ENCODE measurements around the gene ITGBL1.

ITGBL1 gene

DNA sequence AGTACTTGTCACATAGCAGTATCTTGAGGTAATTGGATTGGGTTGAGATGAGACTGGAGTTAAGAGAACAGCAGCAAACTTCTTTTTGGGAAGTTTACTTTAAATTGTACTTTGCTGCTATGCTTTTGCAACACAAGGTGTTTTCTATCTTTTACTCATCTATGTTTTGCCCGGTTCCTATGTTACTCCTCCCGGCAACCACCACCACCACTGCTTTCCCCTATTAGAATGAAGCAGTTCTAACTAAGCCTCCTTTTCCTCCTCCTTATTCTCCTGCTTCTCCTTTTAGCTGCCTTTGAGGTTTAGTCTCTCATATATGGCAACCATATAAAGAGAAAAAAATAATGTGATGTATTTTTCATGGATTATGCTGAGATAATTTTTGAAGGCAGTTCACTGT, 233.5 kb downstream of the ITGBL1 start:
- TF ChIP-seq TAF1 (IDR thresholded peaks at IDR 0.05; ENCODE audit: borderline replicate concordance, low read depth, low read length) (no peak), POLR2AphosphoS5 (IDR thresholded peaks at IDR 0.05; ENCODE audit: low read depth, low read length) (no peak), POLR2A (IDR thresholded peaks at IDR 0.05; ENCODE audit: low read depth, low read length) (no peak)
- DNase-seq (ENCODE audit: insufficient read length) (no peak), FAIRE-seq (no peak)

DNA sequence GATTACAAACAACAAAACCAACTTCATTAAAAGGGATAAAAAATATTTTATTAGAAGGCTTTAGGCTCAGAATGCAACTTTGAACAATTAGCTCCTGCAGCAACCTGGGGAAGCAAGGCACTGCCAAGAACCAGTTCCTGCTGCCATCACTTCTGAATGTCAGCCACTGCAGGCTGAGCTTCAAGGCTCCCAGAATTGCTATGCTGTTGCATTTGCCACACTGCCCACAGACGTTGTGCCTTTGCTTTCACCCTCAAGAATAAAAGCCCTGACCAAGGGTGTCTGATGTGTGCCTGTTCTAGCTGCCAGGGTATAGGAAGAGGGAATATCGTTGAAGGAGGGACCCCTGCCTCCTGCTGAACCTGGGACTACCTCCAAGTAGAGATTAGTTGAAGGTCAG, 238.4 kb downstream of the ITGBL1 start:
- DNase-seq (ENCODE audit: insufficient read length): no peak
- TF ChIP-seq TAF1 (IDR thresholded peaks at IDR 0.05; ENCODE audit: borderline replicate concordance, low read depth, low read length): no peak
- TF ChIP-seq POLR2A (IDR thresholded peaks at IDR 0.05; ENCODE audit: low read depth, low read length): no peak
- TF ChIP-seq POLR2AphosphoS5 (IDR thresholded peaks at IDR 0.05; ENCODE audit: low read depth, low read length): no peak
- no peak for FAIRE-seq

DNA sequence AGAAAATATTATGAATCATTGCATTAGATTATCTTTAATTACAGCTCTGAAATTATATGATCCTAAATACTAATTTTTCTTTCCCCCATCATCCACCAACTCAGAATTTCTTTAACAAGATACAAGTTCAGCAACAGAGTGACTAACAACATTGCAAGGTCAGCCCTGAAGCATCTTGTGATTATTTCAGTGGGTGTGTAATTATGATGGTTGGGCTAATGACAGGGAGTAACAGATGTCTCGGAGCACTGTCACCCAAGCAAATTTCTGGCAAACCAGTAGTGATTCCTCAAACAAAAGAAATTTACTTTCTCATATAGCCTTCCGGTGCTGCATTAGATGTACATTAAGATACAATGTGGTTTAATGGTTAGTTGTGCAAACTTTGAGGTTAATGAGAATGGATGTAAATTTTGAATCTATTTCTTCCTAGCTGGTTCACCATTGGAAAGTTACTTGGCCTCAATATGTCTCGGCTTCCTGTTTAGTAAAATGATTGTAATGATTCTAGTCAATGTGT, 238.9 kb downstream of the ITGBL1 start:
- DNase-seq (ENCODE audit: insufficient read length): no peak
- TF ChIP-seq POLR2AphosphoS5 (IDR thresholded peaks at IDR 0.05; ENCODE audit: low read depth, low read length) (no peak), TAF1 (IDR thresholded peaks at IDR 0.05; ENCODE audit: borderline replicate concordance, low read depth, low read length) (no peak), POLR2A (IDR thresholded peaks at IDR 0.05; ENCODE audit: low read depth, low read length) (no peak)

GRCh38 chr13:101695870-101696516, 243.5 kb downstream of the ITGBL1 start:
- no peak for TF ChIP-seq POLR2A (IDR thresholded peaks at IDR 0.05; ENCODE audit: low read depth, low read length)
- TF ChIP-seq POLR2AphosphoS5 (IDR thresholded peaks at IDR 0.05; ENCODE audit: low read depth, low read length): no peak
- no peak for TF ChIP-seq TAF1 (IDR thresholded peaks at IDR 0.05; ENCODE audit: borderline replicate concordance, low read depth, low read length)
- DNase-seq (ENCODE audit: insufficient read length): no peak
- FAIRE-seq: no peak

More for the DNA sequence above, 238.9 kb downstream of the ITGBL1 start:
- no peak for FAIRE-seq

- DNase-seq (ENCODE audit: insufficient read length) (no peak), FAIRE-seq (no peak)
- TF ChIP-seq TAF1 (IDR thresholded peaks at IDR 0.05; ENCODE audit: borderline replicate concordance, low read depth, low read length) (no peak), POLR2A (IDR thresholded peaks at IDR 0.05; ENCODE audit: low read depth, low read length) (no peak), POLR2AphosphoS5 (IDR thresholded peaks at IDR 0.05; ENCODE audit: low read depth, low read length) (no peak)
Measured at GRCh38 chr13:101697745-101698144, 245.3 kb downstream of the ITGBL1 start.

GRCh38 chr13:101698400-101698799, 245.9 kb downstream of the ITGBL1 start:
- FAIRE-seq (no peak), DNase-seq (ENCODE audit: insufficient read length) (no peak)
- no peak for TF ChIP-seq POLR2A (IDR thresholded peaks at IDR 0.05; ENCODE audit: low read depth, low read length)
- TF ChIP-seq POLR2AphosphoS5 (IDR thresholded peaks at IDR 0.05; ENCODE audit: low read depth, low read length): no peak

DNA sequence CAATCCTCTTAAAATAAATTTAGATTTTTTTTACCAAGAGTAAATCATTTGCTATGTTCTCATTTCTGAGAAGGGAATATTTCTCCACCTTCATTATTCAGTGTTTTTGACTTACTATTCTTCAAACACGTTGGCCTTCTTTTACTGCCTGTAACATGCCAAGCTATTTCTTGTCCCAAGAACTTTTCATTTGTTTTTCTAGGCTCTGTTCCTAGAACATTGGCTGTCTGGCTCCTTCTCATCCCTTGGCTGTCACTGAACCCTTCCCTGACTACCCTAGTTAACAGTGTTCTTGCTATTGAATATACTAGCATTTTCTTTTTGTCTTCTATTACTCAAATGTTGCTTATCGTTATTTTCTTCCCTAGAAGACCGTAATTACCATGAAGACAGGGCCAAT, 248.1 kb downstream of the ITGBL1 start:
- no peak for TF ChIP-seq POLR2AphosphoS5 (IDR thresholded peaks at IDR 0.05; ENCODE audit: low read depth, low read length)
- TF ChIP-seq POLR2A (IDR thresholded peaks at IDR 0.05; ENCODE audit: low read depth, low read length): no peak
- TF ChIP-seq TAF1 (IDR thresholded peaks at IDR 0.05; ENCODE audit: borderline replicate concordance, low read depth, low read length): no peak
- no peak for DNase-seq (ENCODE audit: insufficient read length)

GRCh38 chr13:101703081-101703480, 250.6 kb downstream of the ITGBL1 start:
- no peak for FAIRE-seq
- no peak for DNase-seq (ENCODE audit: insufficient read length)
- TF ChIP-seq TAF1 (IDR thresholded peaks at IDR 0.05; ENCODE audit: borderline replicate concordance, low read depth, low read length) (no peak), POLR2A (IDR thresholded peaks at IDR 0.05; ENCODE audit: low read depth, low read length) (no peak), POLR2AphosphoS5 (IDR thresholded peaks at IDR 0.05; ENCODE audit: low read depth, low read length) (no peak)

More for the DNA sequence above, 248.1 kb downstream of the ITGBL1 start:
- FAIRE-seq: no peak

DNA sequence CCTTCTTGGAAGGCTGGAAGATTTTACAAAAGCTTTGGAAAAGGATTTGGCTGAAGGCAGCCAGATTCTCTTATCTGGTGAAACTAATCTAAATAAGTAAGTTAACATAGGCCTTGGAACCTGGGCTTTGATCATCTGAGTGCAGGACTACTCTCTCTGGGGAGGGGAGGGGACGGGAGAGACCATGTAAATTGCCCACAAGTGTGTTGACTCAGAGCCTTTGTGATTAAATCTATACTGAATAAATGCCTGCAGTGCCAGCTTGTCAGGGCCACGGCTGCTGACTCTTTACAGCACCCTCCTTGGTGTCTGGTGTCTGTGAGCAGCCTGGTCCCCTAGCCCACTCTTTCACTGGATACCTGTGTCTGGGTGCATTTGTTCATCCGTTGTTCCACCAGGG, 251.4 kb downstream of the ITGBL1 start:
- DNase-seq (ENCODE audit: insufficient read length): no peak
- FAIRE-seq: no peak
- TF ChIP-seq TAF1 (IDR thresholded peaks at IDR 0.05; ENCODE audit: borderline replicate concordance, low read depth, low read length) (no peak), POLR2AphosphoS5 (IDR thresholded peaks at IDR 0.05; ENCODE audit: low read depth, low read length) (no peak), POLR2A (IDR thresholded peaks at IDR 0.05; ENCODE audit: low read depth, low read length) (no peak)

- TF ChIP-seq POLR2AphosphoS5 (IDR thresholded peaks at IDR 0.05; ENCODE audit: low read depth, low read length) (no peak), TAF1 (IDR thresholded peaks at IDR 0.05; ENCODE audit: borderline replicate concordance, low read depth, low read length) (no peak), POLR2A (IDR thresholded peaks at IDR 0.05; ENCODE audit: low read depth, low read length) (no peak)
- DNase-seq (ENCODE audit: insufficient read length) (no peak), FAIRE-seq (no peak)
Measured at GRCh38 chr13:101706651-101707050, 254.2 kb downstream of the ITGBL1 start.

GRCh38 chr13:101707659-101708058, 255.2 kb downstream of the ITGBL1 start:
- FAIRE-seq (no peak), DNase-seq (ENCODE audit: insufficient read length) (no peak)
- no peak for TF ChIP-seq TAF1 (IDR thresholded peaks at IDR 0.05; ENCODE audit: borderline replicate concordance, low read depth, low read length)
- TF ChIP-seq POLR2A (IDR thresholded peaks at IDR 0.05; ENCODE audit: low read depth, low read length): no peak
- no peak for TF ChIP-seq POLR2AphosphoS5 (IDR thresholded peaks at IDR 0.05; ENCODE audit: low read depth, low read length)

GRCh38 chr13:101708115-101708514, 255.6 kb downstream of the ITGBL1 start:
- DNase-seq (ENCODE audit: insufficient read length): no peak
- no peak for FAIRE-seq
- TF ChIP-seq POLR2AphosphoS5 (IDR thresholded peaks at IDR 0.05; ENCODE audit: low read depth, low read length) (no peak), POLR2A (IDR thresholded peaks at IDR 0.05; ENCODE audit: low read depth, low read length) (no peak), TAF1 (IDR thresholded peaks at IDR 0.05; ENCODE audit: borderline replicate concordance, low read depth, low read length) (no peak)
